ENCODE data around the gene CLDND1.
A peak's percentile ranks its signal among the peaks of the same experiment; 100 is the strongest.

The CLDND1 gene

GRCh38 chr3:98519351-98519750 lies 3.4 kb downstream of the CLDND1 start:
- H3K4me3 ChIP-seq (ENCODE audit: low read depth, low read length) = no peak overlapping the region
- TF ChIP-seq CTCF (IDR thresholded peaks at IDR 0.05; ENCODE audit: low read depth, low read length) = no peak
- DNase-seq (ENCODE audit: low read depth, low spot score) = peak; percentile 11
- in situ Hi-C loops (cut with HindIII; ENCODE audit: low sequenced_read_pairs) = no loop called here

- no peak for DNase-seq (ENCODE audit: low read depth, low spot score)
- TF ChIP-seq CTCF (IDR thresholded peaks at IDR 0.05; ENCODE audit: low read depth, low read length) = no peak
- H3K4me3 ChIP-seq (ENCODE audit: low read depth, low read length) = no peak overlapping the region
- in situ Hi-C loops (cut with HindIII; ENCODE audit: low sequenced_read_pairs) = no loop called here
Observed at GRCh38 chr3:98518816-98519215, 3.9 kb downstream of the CLDND1 start.

GRCh38 chr3:98514948-98515347 lies 7.8 kb downstream of the CLDND1 start:
- H3K4me3 ChIP-seq (ENCODE audit: low read depth, low read length) = no peak overlapping the region
- no peak for TF ChIP-seq CTCF (IDR thresholded peaks at IDR 0.05; ENCODE audit: low read depth, low read length)
- DNase-seq (ENCODE audit: low read depth, low spot score) = no peak

GRCh38 chr3:98513736-98514135 lies 9.0 kb downstream of the CLDND1 start:
- in situ Hi-C loops (cut with HindIII; ENCODE audit: low sequenced_read_pairs) = no loop called here
- no peak for DNase-seq (ENCODE audit: low read depth, low spot score)

More at GRCh38 chr3:98514948-98515347, 7.8 kb downstream of the CLDND1 start:
- in situ Hi-C loops (cut with HindIII; ENCODE audit: low sequenced_read_pairs) = no loop called here

GRCh38 chr3:98513091-98513511 lies 9.6 kb downstream of the CLDND1 start:
- no peak for TF ChIP-seq CTCF (IDR thresholded peaks at IDR 0.05; ENCODE audit: low read depth, low read length)
- in situ Hi-C loops (cut with HindIII; ENCODE audit: low sequenced_read_pairs) = no loop called here
- peak; percentile 11 for DNase-seq (ENCODE audit: low read depth, low spot score)
- H3K4me3 ChIP-seq (ENCODE audit: low read depth, low read length) = no peak overlapping the region

More at GRCh38 chr3:98513736-98514135, 9.0 kb downstream of the CLDND1 start:
- TF ChIP-seq CTCF (IDR thresholded peaks at IDR 0.05; ENCODE audit: low read depth, low read length) = no peak
- no peak overlapping the region for H3K4me3 ChIP-seq (ENCODE audit: low read depth, low read length)

GRCh38 chr3:98512576-98512975 lies 10.1 kb downstream of the CLDND1 start:
- no peak for TF ChIP-seq CTCF (IDR thresholded peaks at IDR 0.05; ENCODE audit: low read depth, low read length)
- in situ Hi-C loops (cut with HindIII; ENCODE audit: low sequenced_read_pairs) = no loop called here
- H3K4me3 ChIP-seq (ENCODE audit: low read depth, low read length) = no peak overlapping the region
- no peak for DNase-seq (ENCODE audit: low read depth, low spot score)

- in situ Hi-C loops (cut with HindIII; ENCODE audit: low sequenced_read_pairs) = no loop called here
- H3K4me3 ChIP-seq (ENCODE audit: low read depth, low read length) = no peak overlapping the region
- DNase-seq (ENCODE audit: low read depth, low spot score) = no peak
- no peak for TF ChIP-seq CTCF (IDR thresholded peaks at IDR 0.05; ENCODE audit: low read depth, low read length)
Observed at GRCh38 chr3:98508582-98508981, 14.1 kb downstream of the CLDND1 start.
